ENCODE data around the gene EVI5.
"Not testable (repeated sequence)": the region's sequence is repeated elsewhere in the genome, so short reads cannot be mapped to it uniquely, and the experiment has no call there.

Gene EVI5

GRCh38 chr1:92679980-92680379 lies 104.9 kb downstream of the EVI5 start:
- no peak for DNase-seq

- DNase-seq = no peak
These were observed 121.1 kb downstream of the EVI5 start for GRCh38 chr1:92663775-92664174.

DNA sequence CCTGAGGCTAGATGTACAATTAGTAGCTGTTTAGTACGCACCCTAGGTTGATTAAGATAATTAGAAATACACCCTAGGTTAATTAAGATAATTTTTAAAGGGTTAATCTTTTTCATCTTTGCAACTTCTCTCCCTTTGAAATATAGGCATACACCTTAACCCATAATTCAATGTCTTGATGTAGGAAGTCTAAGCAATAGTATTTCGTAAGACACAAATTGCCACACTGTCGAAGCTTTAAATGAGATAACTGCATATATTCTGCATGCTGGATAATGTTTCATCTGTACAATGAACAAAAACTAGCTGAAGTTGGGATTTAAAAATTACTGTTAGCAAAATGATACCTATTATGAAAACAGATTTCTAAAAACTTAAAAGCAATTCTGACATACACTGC lies 122.9 kb downstream of the EVI5 start:
- no peak for DNase-seq

GRCh38 chr1:92657701-92658100 lies 127.2 kb downstream of the EVI5 start:
- no peak for DNase-seq

GRCh38 chr1:92655197-92655801 lies 129.6 kb downstream of the EVI5 start:
- DNase-seq = no peak

DNA sequence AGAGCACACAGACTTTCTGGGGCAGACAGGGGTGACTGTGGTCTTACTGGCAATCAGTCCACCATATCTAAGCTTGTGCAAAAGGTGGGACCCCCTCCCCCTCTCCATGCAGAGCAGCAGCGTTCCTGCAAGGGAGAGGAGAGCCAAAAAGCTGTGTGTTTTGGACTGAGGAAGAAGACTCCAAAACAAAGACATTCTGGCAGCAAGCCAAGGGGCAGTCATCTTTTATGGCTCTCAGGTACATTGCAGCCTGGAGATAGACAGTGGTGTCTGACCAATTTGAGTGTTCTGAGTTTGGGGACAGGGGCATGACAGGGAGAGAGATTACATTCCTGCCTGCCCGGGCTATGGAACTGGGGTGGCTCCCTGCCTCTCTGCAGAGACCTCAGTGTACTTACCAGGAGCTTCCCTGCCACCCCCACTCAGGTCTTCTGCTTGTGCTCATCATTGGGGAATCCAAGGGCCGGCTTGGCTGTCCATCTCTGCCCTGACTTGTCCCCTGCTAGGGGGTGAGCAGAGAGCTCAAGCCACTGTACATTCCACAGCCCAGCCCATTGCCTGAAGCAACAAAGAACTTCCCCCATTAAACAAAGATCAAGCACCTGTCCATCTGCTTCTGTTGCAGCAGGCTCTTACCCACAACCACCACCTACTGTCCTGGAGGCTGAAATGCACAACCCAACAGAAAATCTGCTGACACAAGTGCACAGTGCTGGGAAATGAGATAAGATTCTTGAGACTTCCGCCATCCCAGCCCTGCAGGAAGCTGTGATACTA lies 131.1 kb downstream of the EVI5 start:
- no peak for DNase-seq

GRCh38 chr1:92640686-92641085 lies 144.2 kb downstream of the EVI5 start:
- not testable (repeated sequence) for DNase-seq

DNA sequence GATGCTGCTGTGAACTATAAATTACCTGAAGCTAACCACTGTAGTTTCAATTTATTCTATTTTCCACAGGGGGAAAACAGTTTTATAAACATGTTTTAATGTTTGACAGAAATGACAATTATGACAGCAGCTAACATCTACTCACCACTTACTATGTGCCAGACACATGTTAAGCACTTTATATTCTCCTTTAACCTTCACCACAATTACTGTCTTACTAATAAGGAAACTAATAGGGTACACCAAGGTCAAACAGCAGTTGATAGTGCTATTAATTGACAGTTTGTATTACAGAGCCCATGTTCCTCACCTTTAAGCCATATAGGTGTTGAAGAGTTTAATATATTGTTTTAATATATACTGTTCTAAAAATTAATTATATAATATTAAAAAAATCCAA lies 146.4 kb downstream of the EVI5 start:
- DNase-seq = no peak

GRCh38 chr1:92635203-92635602 lies 149.7 kb downstream of the EVI5 start:
- not testable (repeated sequence) for DNase-seq

DNA sequence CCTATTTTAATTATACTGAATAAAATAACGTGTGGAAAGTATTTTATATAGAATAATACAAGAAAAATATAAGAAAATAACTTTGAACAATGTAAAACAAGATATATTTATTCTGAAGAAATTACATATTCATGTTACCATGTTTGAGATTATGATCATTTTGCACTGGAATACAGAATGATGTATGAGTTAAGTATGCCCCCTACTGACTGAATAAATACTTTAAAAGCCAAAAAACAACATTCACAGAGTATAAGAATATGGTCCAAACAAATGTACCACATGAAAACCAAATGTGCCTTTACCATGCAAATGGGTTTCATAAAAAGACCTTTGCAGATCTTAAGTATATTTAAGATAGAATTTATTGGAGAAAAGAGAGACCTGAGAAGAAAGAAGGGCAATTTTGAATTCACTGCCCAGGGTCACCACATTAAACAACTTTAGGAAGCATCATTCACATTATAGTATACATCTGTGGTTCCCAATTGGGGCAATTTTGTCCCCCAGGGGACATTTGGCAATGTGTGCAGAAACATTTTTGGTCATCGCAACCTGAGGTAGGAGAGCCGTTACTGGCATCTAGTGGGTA lies 161.6 kb downstream of the EVI5 start:
- no peak for DNase-seq

DNA sequence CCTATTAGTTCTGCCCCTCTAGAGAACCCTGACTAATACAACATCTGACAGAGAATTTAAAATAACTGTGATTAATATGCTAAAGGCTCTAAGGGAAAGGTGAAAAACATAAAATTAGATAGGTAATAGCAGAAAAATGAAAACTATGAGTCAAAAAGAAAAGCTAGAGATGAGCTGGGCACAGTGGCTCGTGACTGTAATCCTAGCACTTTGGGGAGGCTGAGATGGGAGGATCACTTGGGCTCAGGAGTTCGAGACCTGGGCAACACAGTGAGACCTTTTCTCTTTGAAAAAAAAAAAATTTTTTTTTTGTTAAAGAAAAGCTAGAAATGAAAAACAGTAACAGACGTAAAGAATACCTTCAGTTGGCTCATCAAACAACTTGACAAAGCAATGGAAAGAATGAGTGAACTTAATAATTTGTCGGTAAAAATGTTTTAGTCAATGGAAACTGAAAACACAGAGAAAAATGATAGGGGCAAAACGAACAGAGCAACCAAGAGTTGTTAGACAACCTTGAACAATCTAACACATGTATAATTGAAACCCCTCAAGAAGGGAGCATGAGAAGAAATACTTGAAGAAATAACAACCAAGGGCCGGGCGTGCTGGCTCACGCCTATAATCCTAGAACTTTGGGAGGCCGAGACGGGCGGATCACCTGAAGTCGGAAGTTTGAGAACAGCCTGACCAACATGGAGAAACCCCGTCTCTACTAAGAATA lies 165.3 kb downstream of the EVI5 start:
- no peak for DNase-seq

DNA sequence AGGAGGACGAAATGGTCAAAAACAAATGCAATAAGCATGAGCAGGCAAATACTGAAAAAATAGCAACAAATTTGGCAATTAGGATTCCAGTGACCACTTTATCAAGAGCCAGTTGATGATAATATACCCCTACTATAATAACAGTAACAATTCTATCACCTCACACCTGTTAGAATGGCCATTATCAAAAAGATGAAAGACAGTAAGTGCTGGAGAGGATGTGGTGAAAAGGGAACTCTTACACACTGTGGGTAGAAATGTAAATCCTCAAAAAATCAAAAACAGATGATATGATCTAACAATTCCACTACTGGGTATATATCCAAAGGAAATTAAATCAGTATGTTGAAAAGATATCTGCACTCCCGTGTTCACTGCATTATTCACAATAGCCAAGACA lies 183.9 kb downstream of the EVI5 start:
- no peak for DNase-seq

GRCh38 chr1:92599184-92599583 lies 185.7 kb downstream of the EVI5 start:
- DNase-seq = no peak

- DNase-seq = not testable (repeated sequence)
These were observed 195.5 kb downstream of the EVI5 start for GRCh38 chr1:92589361-92589760.

DNA sequence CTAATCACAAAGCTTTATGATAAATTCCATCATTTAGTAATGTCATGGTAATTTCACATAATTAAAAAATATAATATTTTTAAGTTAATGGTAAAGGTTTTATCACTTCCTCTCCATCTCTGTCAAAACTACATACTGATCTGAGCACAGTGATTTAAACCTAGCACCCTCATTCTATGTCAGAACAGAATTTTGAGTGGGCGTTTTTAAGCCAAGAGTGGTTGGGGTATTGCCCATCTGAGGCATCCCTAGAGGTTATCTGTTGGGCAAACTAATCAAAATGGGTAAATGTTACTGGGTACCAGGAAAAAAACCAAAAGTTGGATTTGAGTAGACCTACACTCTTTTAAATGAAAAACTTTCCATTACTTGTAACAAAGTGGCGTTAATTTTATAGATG lies 197.5 kb downstream of the EVI5 start:
- DNase-seq = no peak

GRCh38 chr1:92585831-92586230 lies 199.1 kb downstream of the EVI5 start:
- no peak for DNase-seq

DNA sequence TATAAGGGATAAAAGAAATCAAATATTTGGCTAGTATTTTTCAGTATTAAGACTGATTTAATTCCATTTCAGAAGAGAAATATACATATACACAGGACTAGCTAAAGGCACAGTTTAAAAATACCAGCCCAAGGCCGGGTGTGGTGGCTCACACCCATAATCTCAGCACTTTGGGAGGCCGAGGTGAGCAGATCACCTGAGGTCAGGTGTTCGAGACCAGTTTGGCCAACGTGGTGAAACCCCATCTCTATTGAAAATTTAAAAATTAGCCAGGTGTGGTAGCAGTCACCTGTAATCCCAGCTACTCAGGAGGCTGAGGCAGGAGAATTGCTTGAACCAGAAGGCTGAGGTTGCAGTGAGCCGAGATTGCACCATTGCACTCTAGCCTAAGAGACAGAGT lies 200.1 kb downstream of the EVI5 start:
- DNase-seq = not testable (repeated sequence)

DNA sequence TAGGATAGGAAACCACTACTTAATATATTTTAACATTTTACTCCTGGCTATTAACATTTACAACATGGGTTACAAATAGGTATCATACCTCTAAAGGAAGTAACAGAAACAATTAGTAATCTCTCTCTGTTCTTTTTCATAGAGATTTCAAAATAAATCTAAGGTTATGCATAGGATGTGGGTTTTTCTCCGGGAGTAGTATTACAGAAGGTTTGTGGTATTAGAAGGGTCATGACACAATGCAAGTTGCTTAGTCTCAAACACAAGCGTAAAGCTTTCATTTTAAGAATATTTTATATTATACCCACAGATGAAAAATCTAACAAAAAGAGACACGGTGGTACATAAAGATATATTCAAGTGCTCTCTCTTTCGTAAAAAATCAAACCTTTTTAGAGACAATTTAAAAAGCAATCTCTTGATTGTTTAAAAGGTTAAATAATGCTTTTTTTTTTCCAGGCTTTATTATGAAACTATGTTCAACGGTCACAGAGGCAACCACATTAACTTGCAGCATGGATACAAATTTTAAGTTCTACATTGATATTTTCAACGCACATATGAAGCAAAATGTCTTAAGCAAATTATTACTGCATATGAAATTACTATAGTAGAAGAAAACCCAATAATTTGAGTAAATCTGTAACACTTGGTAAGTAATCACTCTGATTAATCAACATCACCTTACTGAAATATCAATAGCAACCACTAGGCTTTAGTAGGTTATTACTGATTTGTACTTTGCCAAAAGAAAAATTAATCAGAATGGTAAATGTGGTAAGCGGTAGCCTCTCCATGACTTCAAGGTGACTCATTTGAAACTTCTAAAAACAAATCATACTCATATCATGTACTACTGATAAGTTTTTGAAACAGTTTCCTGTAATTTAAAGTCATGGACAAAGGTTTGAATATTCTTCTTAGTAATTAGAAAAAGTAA lies 200.8 kb downstream of the EVI5 start:
- no peak for DNase-seq

- DNase-seq = no peak
These were observed 207.5 kb downstream of the EVI5 start for GRCh38 chr1:92577261-92577895.

DNA sequence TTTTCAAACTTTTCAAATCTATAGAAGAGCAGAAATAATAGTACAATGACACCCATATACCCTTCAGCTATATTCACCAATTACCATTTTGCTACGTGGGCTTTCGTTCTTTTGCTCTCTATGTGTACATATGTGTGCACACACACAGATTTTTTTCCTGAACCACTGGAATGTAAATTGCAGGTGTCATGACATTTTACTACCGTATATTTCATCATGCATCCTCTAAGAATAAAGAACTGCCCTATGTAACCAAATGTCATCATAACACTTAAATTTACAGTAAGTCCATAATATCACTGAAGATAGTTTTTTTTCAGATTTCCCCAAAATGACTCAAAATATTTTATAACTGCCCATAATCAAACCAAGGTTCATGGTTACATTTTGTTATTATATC lies 209.8 kb downstream of the EVI5 start:
- no peak for DNase-seq

DNA sequence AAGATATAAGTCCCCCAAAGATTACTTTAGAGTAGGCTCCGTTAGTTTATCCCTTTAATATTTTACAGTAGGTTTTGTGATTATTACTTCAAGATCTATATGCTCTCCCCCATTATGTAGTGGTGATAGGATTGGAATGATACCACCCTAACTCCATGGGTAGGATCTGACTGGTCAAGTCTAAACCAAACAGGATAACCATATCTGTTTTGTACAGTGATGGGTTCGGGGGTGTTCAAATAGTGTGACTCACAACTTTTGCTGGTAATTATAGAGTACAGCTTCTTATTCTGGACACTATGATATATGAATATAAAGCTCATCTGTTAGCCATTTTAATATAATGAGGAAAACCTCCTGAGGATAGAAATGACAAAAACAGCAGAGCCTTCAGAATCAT lies 212.4 kb downstream of the EVI5 start:
- no peak for DNase-seq

- no peak for DNase-seq
These were observed 213.3 kb downstream of the EVI5 start for GRCh38 chr1:92571578-92571977.

Data from CD4-positive, alpha-beta T cell treated with Interferon gamma for 1 hour (primary cell).